GM23248 (cell line): ENCODE data around the gene CLEC18B. TPM values are rescaled to one million over a fixed set of nuclear protein-coding genes. Genes with fewer than 3 reads are reported as not detected.

Experiments used
- DNase-seq: peaks from one replicate; pipeline ENCODE4 v3.0.0-alpha.2; 2015
- H2AFZ ChIP-seq: fragments of 200-600 bp; sonication (generic); 2 replicates; pipeline ENCODE4 v1.6.1; 2016; ENCODE audit warnings: antibody characterized with exemption
- H3F3A ChIP-seq: fragments of 200-600 bp; sonication (generic); 2 replicates; pipeline ENCODE4 v1.6.1; 2016; ENCODE audit warnings: mild to moderate bottlenecking, antibody characterized with exemption, mixed run types; ENCODE audit not compliant: insufficient read depth
- H3K27ac ChIP-seq: fragments of 200-600 bp; sonication (generic); 2 replicates; pipeline ENCODE4 v1.5.1; 2016; ENCODE audit warnings: mild to moderate bottlenecking
- H3K27me3 ChIP-seq: fragments of 200-600 bp; sonication (generic); replicated peaks from 2 replicates; pipeline ENCODE4 v1.6.1; 2016; ENCODE audit warnings: mild to moderate bottlenecking; ENCODE audit not compliant: insufficient read depth
- H3K36me3 ChIP-seq: fragments of 200-600 bp; sonication (generic); 2 replicates; pipeline ENCODE4 v1.6.1; 2016; ENCODE audit warnings: low read depth, mild to moderate bottlenecking
- H3K4me1 ChIP-seq: fragments of 200-600 bp; sonication (generic); 2 replicates; pipeline ENCODE4 v1.6.1; 2016; ENCODE audit warnings: mild to moderate bottlenecking; ENCODE audit not compliant: insufficient read depth
- H3K4me2 ChIP-seq: fragments of 200-600 bp; sonication (generic); one replicate; pipeline ENCODE4 v1.6.1; 2016; ENCODE audit warnings: mild to moderate bottlenecking; ENCODE audit not compliant: unreplicated experiment
- H3K4me3 ChIP-seq: fragments of 200-600 bp; sonication (generic); 2 replicates; pipeline ENCODE4 v1.5.1; 2016; ENCODE audit warnings: mild to moderate bottlenecking
- H3K79me2 ChIP-seq: fragments of 200-600 bp; sonication (generic); 2 replicates; pipeline ENCODE4 v1.6.1; 2016; ENCODE audit warnings: mild to moderate bottlenecking; ENCODE audit not compliant: insufficient read depth
- H3K9ac ChIP-seq: fragments of 200-600 bp; sonication (generic); 2 replicates; pipeline ENCODE4 v1.6.1; 2016; ENCODE audit warnings: mild to moderate bottlenecking
- H3K9me2 ChIP-seq: fragments of 200-600 bp; sonication (generic); 2 replicates; pipeline ENCODE4 v1.6.1; 2016; ENCODE audit warnings: mixed run types, mild to moderate bottlenecking, moderate library complexity; ENCODE audit not compliant: insufficient read depth
- H3K9me3 ChIP-seq: fragments of 200-600 bp; sonication (generic); one replicate; pipeline ENCODE4 v1.6.1; 2017; ENCODE audit warnings: low read depth
- H4K20me1 ChIP-seq: fragments of 200-600 bp; sonication (generic); 2 replicates; pipeline ENCODE4 v1.6.0; 2016; ENCODE audit not compliant: insufficient read depth
- EZH2 ChIP-seq: fragments of 200-600 bp; sonication (generic); IDR thresholded peaks from 2 replicates; pipeline ENCODE4 v1.6.1; 2018; ENCODE audit warnings: antibody characterized with exemption, mild to moderate bottlenecking; ENCODE audit not compliant: insufficient read depth, poor library complexity, severe bottlenecking
- EZH2phosphoT487 ChIP-seq: fragments of 200-600 bp; sonication (generic); IDR thresholded peaks from 2 replicates; pipeline ENCODE4 v1.6.1; 2018; ENCODE audit warnings: antibody characterized with exemption, moderate library complexity, mild to moderate bottlenecking, low read depth; ENCODE audit not compliant: insufficient read depth
- WGBS, 2 experiments: methylation state at CpG; one replicate each; pipeline ENCODE4 v1.1.6; 2015 to 2017; ENCODE audit warnings: low lambda C conversion rate in 2 of 2, low coverage in 1 of 2; ENCODE audit errors: missing lambda C conversion rate in 2 of 2; 5-methylcytosine and 5-hydroxymethylcytosine counted together
- in situ Hi-C: fragments of 300-500 bp; cut with MboI; formaldehyde crosslinking; loops from 2 replicates; pipeline ENCODE4 v1.15.0; 2020
- polyA plus RNA-seq: library from polyadenylated mRNA; unstranded; fragments of >200 nt; fragmentation: Nextera tagmentation; extraction: Ambion mirVana; gene quantifications from 2 replicates; pipeline ENCODE4 v1.2.1, GENCODE V29; 2016
- total RNA-seq: library from RNA; depleted of rRNA; stranded (reverse); fragments of >200 nt; shearing (Covaris generic); gene quantifications from 2 replicates; pipeline ENCODE4 v1.2.3, GENCODE V29; 2014

The CLEC18B gene
- total and polyA plus RNA-seq, 2 experiments from 2014 or later = 0.22 TPM; not detected in 1

- H3K9me2 ChIP-seq = no peaks in the 10 kb centered on the region
- H3K4me2 ChIP-seq = no peak overlapping the region
- no peak overlapping the region for H2AFZ ChIP-seq
- H3F3A ChIP-seq = peaks cover 13% of the 10 kb centered on the region
- no peak overlapping the region for H3K27ac ChIP-seq
- H3K4me3 ChIP-seq = no peak overlapping the region
- 92% methylated on average over 9 of the region's 9 CpGs for WGBS, 2 experiments
- no peaks in the 10 kb centered on the region for H4K20me1 ChIP-seq
- TF ChIP-seq EZH2 (no peak), EZH2phosphoT487 (no peak)
- DNase-seq = no peak
- in situ Hi-C loops = no loop called here
- H3K27me3 ChIP-seq = no peaks in the 10 kb centered on the region
- peaks cover 44% of the 10 kb centered on the region; the same call in 1 of the 2 replicates for H3K36me3 ChIP-seq
- no peaks in the 10 kb centered on the region for H3K9me3 ChIP-seq
- peaks cover 2% of the 10 kb centered on the region for H3K4me1 ChIP-seq
- H3K79me2 ChIP-seq = no peaks in the 10 kb centered on the region
- no peak overlapping the region for H3K9ac ChIP-seq
Measured at GRCh38 chr16:74461826-74462225, 40.5 kb upstream of the CLEC18B start.

- WGBS, 2 experiments = 92 to 96% methylated on average over 7 of the region's 7 CpGs
- H2AFZ ChIP-seq = no peak overlapping the region
- no peak for DNase-seq
- peaks cover 15% of the 10 kb centered on the region for H3K4me1 ChIP-seq
- TF ChIP-seq EZH2phosphoT487 (no peak), EZH2 (no peak)
- H3K36me3 ChIP-seq = peaks cover 42% of the 10 kb centered on the region; the same call in 1 of the 2 replicates
- no peak overlapping the region for H3K4me2 ChIP-seq
- in situ Hi-C loops = no loop called here
- no peak overlapping the region for H3K9ac ChIP-seq
- H3K4me3 ChIP-seq = no peak overlapping the region
- H4K20me1 ChIP-seq = no peaks in the 10 kb centered on the region
- peaks cover 24% of the 10 kb centered on the region for H3F3A ChIP-seq
- no peak overlapping the region for H3K27ac ChIP-seq
- no peaks in the 10 kb centered on the region for H3K9me2 ChIP-seq
- H3K27me3 ChIP-seq = no peaks in the 10 kb centered on the region
- no peaks in the 10 kb centered on the region for H3K9me3 ChIP-seq
- H3K79me2 ChIP-seq = no peaks in the 10 kb centered on the region
Measured at GRCh38 chr16:74460542-74460941, 39.3 kb upstream of the CLEC18B start.

GRCh38 chr16:74456290-74456625 lies 35.0 kb upstream of the CLEC18B start:
- peak overlapping the region; percentile 71; the same call in 1 of the 2 replicates for H3K9ac ChIP-seq
- peaks cover 38% of the 10 kb centered on the region for H3F3A ChIP-seq
- DNase-seq = no peak
- no peaks in the 10 kb centered on the region for H3K9me2 ChIP-seq
- H3K27me3 ChIP-seq = no peaks in the 10 kb centered on the region
- in situ Hi-C loops = no loop called here
- no peak overlapping the region for H3K4me3 ChIP-seq
- no peaks in the 10 kb centered on the region for H3K9me3 ChIP-seq
- peak overlapping the region; percentile 38 for H3K4me2 ChIP-seq
- TF ChIP-seq EZH2 (no peak), EZH2phosphoT487 (no peak)
- H3K79me2 ChIP-seq = no peaks in the 10 kb centered on the region
- H3K36me3 ChIP-seq = peaks cover 27% of the 10 kb centered on the region; the same call in 1 of the 2 replicates
- peak overlapping the region; percentile 95 for H3K27ac ChIP-seq
- H3K4me1 ChIP-seq = peaks cover 25% of the 10 kb centered on the region
- 88% methylated on average over 16 of the region's 16 CpGs for WGBS, 2 experiments
- H4K20me1 ChIP-seq = no peaks in the 10 kb centered on the region
- H2AFZ ChIP-seq = no peak overlapping the region

- H3K4me2 ChIP-seq = peak overlapping the region; percentile 65
- DNase-seq = peak; percentile 90
- H3K9me3 ChIP-seq = no peaks in the 10 kb centered on the region
- H3K9me2 ChIP-seq = no peaks in the 10 kb centered on the region
- 40 to 44% methylated on average over 10 of the region's 10 CpGs for WGBS, 2 experiments
- peak overlapping the region; percentile 71 for H3K9ac ChIP-seq
- H3K27me3 ChIP-seq = no peaks in the 10 kb centered on the region
- no peaks in the 10 kb centered on the region for H3K79me2 ChIP-seq
- peak overlapping the region; percentile 95 for H3K27ac ChIP-seq
- H4K20me1 ChIP-seq = no peaks in the 10 kb centered on the region
- H3K4me3 ChIP-seq = peak overlapping the region; percentile 10; the same call in 1 of the 2 replicates
- peaks cover 43% of the 10 kb centered on the region for H3F3A ChIP-seq
- H3K36me3 ChIP-seq = peaks cover 27% of the 10 kb centered on the region; the same call in 1 of the 2 replicates
- TF ChIP-seq EZH2 (no peak), EZH2phosphoT487 (no peak)
- no peak overlapping the region for H2AFZ ChIP-seq
- in situ Hi-C loops = no loop called here
- peaks cover 25% of the 10 kb centered on the region for H3K4me1 ChIP-seq
Measured at GRCh38 chr16:74455619-74456289, 34.5 kb upstream of the CLEC18B start.
